Adrenal gland (tissue), 5 donors: ENCODE measurements around the gene DIP2C.

Experiments
- POLR2A ChIP-seq, 2 donors: fragments of 450-650 bp; IDR thresholded peaks; one replicate each; pipeline ENCODE4 v1.6.1; 2017; ENCODE audit warnings: antibody characterized with exemption in 2 of 2, mild to moderate bottlenecking in 2 of 2, moderate library complexity in 1 of 2
- TF ChIP-seq, protein P1 (sequence below), 6 experiments: fragments of 450-650 bp in 4 of 6; fragments of 200-600 bp in 2 of 6; sonication (generic) in 1 of 6; IDR thresholded peaks; 1 replicate in 5 of 6; 2 replicates in 1 of 6; pipeline versions ENCODE4 v1.5.1 to v1.8.0; 2016 to 2021; ENCODE audit warnings: antibody characterized with exemption in 6 of 6, mild to moderate bottlenecking in 2 of 6, moderate library complexity in 1 of 6
- donor health status: DM: no; HTN: no; CAD: no.

DNA sequence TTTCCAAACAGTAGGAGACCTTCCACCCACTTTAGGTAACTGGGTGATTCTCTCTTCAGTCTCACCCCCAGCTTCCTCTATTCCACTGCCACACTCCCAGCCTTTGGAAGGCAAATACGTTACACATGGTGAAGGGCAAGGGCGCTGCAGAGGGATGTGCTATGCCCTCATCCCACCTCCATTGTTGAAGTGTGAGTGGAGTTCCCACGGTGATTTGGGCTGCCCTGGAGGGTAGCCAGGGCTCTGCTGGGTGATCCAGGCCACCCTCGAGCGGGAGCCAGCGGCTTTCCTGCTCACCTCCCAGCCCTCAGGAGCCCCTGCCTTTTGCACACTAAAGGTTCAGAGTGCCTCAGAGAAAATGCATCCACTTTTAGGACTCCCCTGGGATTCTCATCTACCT lies 373.1 kb downstream of the DIP2C start:
- TF ChIP-seq, protein P1, sequence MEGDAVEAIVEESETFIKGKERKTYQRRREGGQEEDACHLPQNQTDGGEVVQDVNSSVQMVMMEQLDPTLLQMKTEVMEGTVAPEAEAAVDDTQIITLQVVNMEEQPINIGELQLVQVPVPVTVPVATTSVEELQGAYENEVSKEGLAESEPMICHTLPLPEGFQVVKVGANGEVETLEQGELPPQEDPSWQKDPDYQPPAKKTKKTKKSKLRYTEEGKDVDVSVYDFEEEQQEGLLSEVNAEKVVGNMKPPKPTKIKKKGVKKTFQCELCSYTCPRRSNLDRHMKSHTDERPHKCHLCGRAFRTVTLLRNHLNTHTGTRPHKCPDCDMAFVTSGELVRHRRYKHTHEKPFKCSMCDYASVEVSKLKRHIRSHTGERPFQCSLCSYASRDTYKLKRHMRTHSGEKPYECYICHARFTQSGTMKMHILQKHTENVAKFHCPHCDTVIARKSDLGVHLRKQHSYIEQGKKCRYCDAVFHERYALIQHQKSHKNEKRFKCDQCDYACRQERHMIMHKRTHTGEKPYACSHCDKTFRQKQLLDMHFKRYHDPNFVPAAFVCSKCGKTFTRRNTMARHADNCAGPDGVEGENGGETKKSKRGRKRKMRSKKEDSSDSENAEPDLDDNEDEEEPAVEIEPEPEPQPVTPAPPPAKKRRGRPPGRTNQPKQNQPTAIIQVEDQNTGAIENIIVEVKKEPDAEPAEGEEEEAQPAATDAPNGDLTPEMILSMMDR (IDR thresholded peaks at IDR 0.05): no peak
- TF ChIP-seq POLR2A (IDR thresholded peaks at IDR 0.05): no peak
